OCI-LY7 (cell line): ENCODE measurements around the gene GH1. TPM values are rescaled to one million over a fixed set of nuclear protein-coding genes. Genes with fewer than 3 reads are reported as not detected.

Experiments used
- BruUV-seq: library from RNA; stranded (reverse); fragments of 400-500 nt; replicated peaks from 2 replicates; lab custom pipeline; 2021; lab: Mats Ljungman, UMichigan
- CTCF ChIA-PET: fragments of 300-600 bp; sonication (Branson Sonifier 250); formaldehyde crosslinking; loops from one replicate; lab custom pipeline; 2022; ENCODE audit warnings: antibody characterized with exemption; ENCODE audit not compliant: unreplicated experiment; lab: Charles Lee
- POLR2A ChIA-PET: fragments of 300-600 bp; sonication (Branson Sonifier 250); formaldehyde crosslinking; loops from one replicate; lab custom pipeline; 2022; ENCODE audit warnings: antibody characterized with exemption; lab: Charles Lee
- DNase-seq: peaks from one replicate; pipeline ENCODE4 v3.0.0-alpha.2; 2015; ENCODE audit warnings: low spot score
- H2AFZ ChIP-seq: fragments of 200-600 bp; sonication (generic), shearing (Covaris generic); 2 replicates; pipeline ENCODE4 v1.6.1; 2014; ENCODE audit warnings: mild to moderate bottlenecking, antibody characterized with exemption, low read length, moderate library complexity
- H3K27ac ChIP-seq: fragments of 200-600 bp; sonication (generic); 2 replicates; pipeline ENCODE4 v1.5.1; 2014; ENCODE audit warnings: mixed run types, low read depth, mild to moderate bottlenecking, moderate library complexity, low read length, inconsistent platforms; ENCODE audit not compliant: poor library complexity, severe bottlenecking
- H3K36me3 ChIP-seq: fragments of 200-600 bp; sonication (generic); 2 replicates; pipeline ENCODE4 v1.6.1; 2014; ENCODE audit warnings: mild to moderate bottlenecking, antibody characterized with exemption, low read length, moderate library complexity, mixed read lengths; ENCODE audit not compliant: insufficient read depth
- H3K4me1 ChIP-seq: fragments of 200-600 bp; sonication (generic); 2 replicates; pipeline ENCODE4 v1.5.1; 2014; ENCODE audit warnings: mild to moderate bottlenecking, low read length; ENCODE audit not compliant: insufficient read depth, poor library complexity, severe bottlenecking
- H3K4me2 ChIP-seq: fragments of 200-600 bp; sonication (generic); 2 replicates; pipeline ENCODE4 v1.6.1; 2014; ENCODE audit warnings: mild to moderate bottlenecking, low read length
- H3K4me3 ChIP-seq: fragments of 200-600 bp; sonication (generic); 2 replicates; pipeline ENCODE4 v1.5.1; 2014; ENCODE audit warnings: mild to moderate bottlenecking, low read depth, low read length; ENCODE audit not compliant: poor library complexity, severe bottlenecking
- H3K79me2 ChIP-seq: fragments of 200-600 bp; sonication (generic); 2 replicates; pipeline ENCODE4 v1.6.1; 2016; ENCODE audit warnings: low read depth, mild to moderate bottlenecking, low read length, moderate library complexity, mixed read lengths; ENCODE audit not compliant: insufficient read depth
- H3K9me2 ChIP-seq: fragments of 200-600 bp; sonication (generic); 2 replicates; pipeline ENCODE4 v1.6.1; 2016; ENCODE audit warnings: mild to moderate bottlenecking, low read length, mixed read lengths; ENCODE audit not compliant: insufficient read depth
- H3K9me3 ChIP-seq: fragments of 200-600 bp; sonication (generic); 2 replicates; pipeline ENCODE4 v1.6.1; 2014; ENCODE audit warnings: mild to moderate bottlenecking, mixed run types, low read length, mixed read lengths
- H4K20me1 ChIP-seq: fragments of 200-600 bp; sonication (generic); 2 replicates; pipeline ENCODE4 v1.6.1; 2014; ENCODE audit warnings: mild to moderate bottlenecking, antibody characterized with exemption, low read length, moderate library complexity, mixed read lengths; ENCODE audit not compliant: insufficient read depth
- CTCF ChIP-seq: fragments of 200-600 bp; sonication (generic); conservative IDR thresholded peaks from 2 replicates; pipeline ENCODE4 v1.5.1; 2014; ENCODE audit warnings: mild to moderate bottlenecking, antibody characterized with exemption, low read length, moderate library complexity, mixed read lengths
- EZH2phosphoT487 ChIP-seq: fragments of 200-600 bp; sonication (generic); IDR thresholded peaks from 2 replicates; pipeline ENCODE4 v1.6.1; 2018; ENCODE audit warnings: low read depth, borderline replicate concordance, mild to moderate bottlenecking, mixed run types, antibody characterized with exemption, low read length, moderate library complexity, mixed read lengths
- intact Hi-C: fragments of 100-400 bp; cut with micrococcal nuclease; formaldehyde crosslinking; loops from one replicate; pipeline ENCODE4 v1.10.0; 2022; ENCODE audit not compliant: unreplicated experiment
- total RNA-seq, 2 experiments: library from RNA; depleted of rRNA in 1 of 2; stranded (reverse); fragments of >200 nt in 1 of 2; shearing (Covaris generic) in 1 of 2; gene quantifications; 2 replicates each; pipeline ENCODE4 v1.2.3, GENCODE V29; 2014 to 2022

The GH1 gene
- total RNA-seq, 2 experiments from 2014 or later, result 4.3 TPM; not detected in 1

GRCh38 chr17:63929860-63930766, 11.5 kb upstream of the GH1 start:
- H4K20me1 ChIP-seq, result peaks cover 17% of the 10 kb centered on the region
- DNase-seq, result peak; percentile 57
- H3K4me2 ChIP-seq, result peak overlapping the region; percentile 95
- no peak overlapping the region for H2AFZ ChIP-seq
- CTCF ChIA-PET, result interaction anchor here (0.7 to 1.5 kb wide), 2 partner anchors 10 to 16 kb away, joined by 3 to 9 read pairs; no protein-coding TSS in a partner anchor
- H3K4me3 ChIP-seq, result peak overlapping the region; percentile 98
- peaks cover 56% of the 10 kb centered on the region for H3K36me3 ChIP-seq
- peaks cover 50% of the 10 kb centered on the region for H3K79me2 ChIP-seq
- no TSS peak for BruUV-seq
- POLR2A ChIA-PET, result interaction anchor here (0.5 to 1.4 kb wide), 3 partner anchors 16 to 294 kb away, joined by 3 to 6 read pairs (median 5); no protein-coding TSS in a partner anchor
- peak overlapping the region; percentile 99 for H3K27ac ChIP-seq
- intact Hi-C loops, result loop anchor here (5.0 kb wide), 3 partner anchors 92 to 567 kb away; partner anchors contain the start of genes ICAM2 and POLG2
- H3K9me3 ChIP-seq, result no peaks in the 10 kb centered on the region
- TF ChIP-seq EZH2phosphoT487 (no peak), CTCF (0 out of 2 replicates have a peak, but pooled peaks have one; percentile 33)
- H3K4me1 ChIP-seq, result peaks cover 75% of the 10 kb centered on the region
- no peaks in the 10 kb centered on the region for H3K9me2 ChIP-seq

GRCh38 chr17:63928966-63929695, 10.5 kb upstream of the GH1 start:
- CTCF ChIA-PET, result interaction anchor here (0.7 to 1.9 kb wide), 3 partner anchors 9 to 17 kb away, joined by 3 to 9 read pairs (median 5); no protein-coding TSS in a partner anchor
- H3K4me2 ChIP-seq, result peak overlapping the region; percentile 95
- H3K36me3 ChIP-seq, result peaks cover 56% of the 10 kb centered on the region
- H4K20me1 ChIP-seq, result peaks cover 17% of the 10 kb centered on the region
- intact Hi-C loops, result loop anchor here (1.0 to 5.0 kb wide), 2 partner anchors 10 to 568 kb away; partner anchors contain the start of gene POLG2
- no peaks in the 10 kb centered on the region for H3K9me2 ChIP-seq
- BruUV-seq, result TSS peak; percentile 80
- POLR2A ChIA-PET, result interaction anchor here (0.5 to 1.2 kb wide), 3 partner anchors 10 to 295 kb away, joined by 3 to 6 read pairs (median 3); no protein-coding TSS in a partner anchor
- H3K9me3 ChIP-seq, result no peaks in the 10 kb centered on the region
- peak overlapping the region; percentile 98 for H3K4me3 ChIP-seq
- peak overlapping the region; percentile 99 for H3K27ac ChIP-seq
- no peak for TF ChIP-seq EZH2phosphoT487
- no peak for TF ChIP-seq CTCF
- DNase-seq, result no peak
- peaks cover 75% of the 10 kb centered on the region for H3K4me1 ChIP-seq
- H2AFZ ChIP-seq, result no peak overlapping the region
- H3K79me2 ChIP-seq, result peaks cover 50% of the 10 kb centered on the region
